H1 (cell line): Measurements from ENCODE around the gene ADAMTS8. TPM values are rescaled to one million over a fixed set of nuclear protein-coding genes. Genes with fewer than 3 reads are reported as not detected.
A peak's percentile ranks its signal among the peaks of the same experiment; 100 is the strongest.

Experiments
- CHD2 ChIP-seq: IDR thresholded peaks from 2 replicates; pipeline ENCODE4 v1.6.1; 2012; ENCODE audit warnings: low read length, improper control_type of control experiment
- CTBP2 ChIP-seq: IDR thresholded peaks from 2 replicates; pipeline ENCODE4 v1.7.0; 2011; ENCODE audit warnings: borderline replicate concordance, mild to moderate bottlenecking, moderate library complexity, mixed read lengths, low read length; ENCODE audit not compliant: insufficient read depth, insufficient read length
- GABPA ChIP-seq: IDR thresholded peaks from 2 replicates; pipeline ENCODE4 v1.6.1; 2011; ENCODE audit warnings: mild to moderate bottlenecking, low read length, moderate library complexity, borderline replicate concordance; ENCODE audit not compliant: insufficient read depth
- NANOG ChIP-seq: IDR thresholded peaks from 2 replicates; pipeline ENCODE4 v1.6.1; 2011; ENCODE audit warnings: low read length, low read depth, mild to moderate bottlenecking, inconsistent platforms; ENCODE audit not compliant: insufficient read depth, poor library complexity, severe bottlenecking
- POLR2A ChIP-seq, 2 experiments: IDR thresholded peaks; 1 replicate in 1 of 2; 2 replicates in 1 of 2; pipeline ENCODE4 v1.6.1; 2011; ENCODE audit warnings: low read depth in 2 of 2, low read length in 2 of 2, mild to moderate bottlenecking in 2 of 2; ENCODE audit errors: control extremely low read depth in 1 of 2
- POLR2AphosphoS5 ChIP-seq: IDR thresholded peaks from 2 replicates; pipeline ENCODE4 v1.6.1; 2011; ENCODE audit warnings: low read depth, low read length
- RAD21 ChIP-seq, 2 experiments: IDR thresholded peaks in 1 of 2; conservative IDR thresholded peaks in 1 of 2; 2 replicates each; pipeline ENCODE4 v1.6.1; 2011; ENCODE audit warnings: low read depth in 2 of 2, low read length in 2 of 2, improper control_type of control experiment in 1 of 2, inconsistent platforms in 1 of 2, mild to moderate bottlenecking in 1 of 2, moderate library complexity in 1 of 2
- SP2 ChIP-seq: IDR thresholded peaks from 2 replicates; pipeline ENCODE4 v1.6.1; 2012; ENCODE audit warnings: mild to moderate bottlenecking, low read length, inconsistent platforms
- SUZ12 ChIP-seq: fragments of 200-600 bp; sonication (generic); IDR thresholded peaks from 2 replicates; pipeline ENCODE4 v1.6.1; 2012; ENCODE audit warnings: mild to moderate bottlenecking, inconsistent platforms, low read length, moderate library complexity, mixed read lengths
- TCF12 ChIP-seq: IDR thresholded peaks from 2 replicates; pipeline ENCODE4 v1.6.1; 2011; ENCODE audit warnings: low read depth, mild to moderate bottlenecking, low read length
- polyA plus RNA-seq, 7 experiments: library from polyadenylated mRNA; depleted of rRNA in 3 of 7; stranded (reverse) in 5 of 7; unstranded in 2 of 7; fragments of >200 nt in 5 of 7; fragments of 200-250 nt in 2 of 7; gene quantifications; 1 replicate in 5 of 7; 2 replicates in 1 of 7; 4 replicates in 1 of 7; pipeline versions ENCODE4 v1.2.1 to v1.2.3, GENCODE V29; 2011 to 2013; ENCODE audit warnings: missing spikeins in 2 of 7, mixed read lengths in 2 of 7
- total RNA-seq: library from RNA; stranded (reverse); fragmentation: NEBNext Ultra II Directional; extraction: Animal tissue kit (Norgen Biotek cat#: 25700); gene quantifications from 2 replicates; pipeline ENCODE4 v1.2.1, GENCODE V29; 2021
- TF ChIP-seq, protein P1 (sequence below): fragments of 300-600 bp; sonication (generic); IDR thresholded peaks from 2 replicates; pipeline ENCODE4 v1.7.1; 2012; ENCODE audit warnings: low read length, moderate library complexity, mild to moderate bottlenecking, inconsistent platforms; ENCODE audit not compliant: insufficient replicate concordance

ADAMTS8 gene
- total and polyA plus RNA-seq, 2 of the 8 experiments (the other 6 are each of a cell fraction or from before 2014, with no cell fraction given), result 9.3 to 16.6 TPM

DNA sequence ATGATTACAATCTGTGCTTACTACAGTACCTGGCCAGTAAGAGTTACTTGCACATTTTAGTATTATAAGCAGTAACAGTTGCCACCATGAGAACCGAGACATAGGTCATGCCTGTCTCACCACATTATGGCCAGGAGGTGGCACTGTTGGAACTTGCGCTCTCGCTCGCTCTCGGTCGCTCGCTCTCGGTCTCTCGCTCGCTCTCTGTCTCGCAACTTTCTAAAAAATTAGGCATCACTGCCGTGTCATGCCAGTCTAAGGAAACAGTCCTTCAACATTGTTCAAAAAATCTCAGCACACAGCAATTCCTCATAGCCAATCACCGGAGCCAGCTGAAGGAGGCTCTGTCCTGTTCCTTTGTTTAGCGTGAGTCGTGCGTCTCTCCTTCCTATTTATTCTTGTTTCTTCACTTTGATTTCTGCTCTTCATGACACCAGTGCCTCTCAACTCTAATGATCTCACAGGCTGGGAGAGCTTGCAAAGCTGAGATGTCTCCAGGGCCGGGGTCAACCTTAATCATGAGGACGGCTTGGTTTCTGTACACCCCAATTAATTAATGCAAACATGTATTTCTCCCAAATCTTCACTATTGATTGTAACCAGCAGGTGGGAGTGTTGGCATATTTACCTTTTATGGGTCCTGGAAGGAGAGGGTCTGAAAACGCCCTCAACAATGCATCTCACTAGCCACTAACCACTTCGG, 6.3 kb upstream of the ADAMTS8 start (continued):
- no peak for TF ChIP-seq GABPA
- no peak for TF ChIP-seq CTBP2
- no peak for TF ChIP-seq TCF12
- TF ChIP-seq, protein P1, sequence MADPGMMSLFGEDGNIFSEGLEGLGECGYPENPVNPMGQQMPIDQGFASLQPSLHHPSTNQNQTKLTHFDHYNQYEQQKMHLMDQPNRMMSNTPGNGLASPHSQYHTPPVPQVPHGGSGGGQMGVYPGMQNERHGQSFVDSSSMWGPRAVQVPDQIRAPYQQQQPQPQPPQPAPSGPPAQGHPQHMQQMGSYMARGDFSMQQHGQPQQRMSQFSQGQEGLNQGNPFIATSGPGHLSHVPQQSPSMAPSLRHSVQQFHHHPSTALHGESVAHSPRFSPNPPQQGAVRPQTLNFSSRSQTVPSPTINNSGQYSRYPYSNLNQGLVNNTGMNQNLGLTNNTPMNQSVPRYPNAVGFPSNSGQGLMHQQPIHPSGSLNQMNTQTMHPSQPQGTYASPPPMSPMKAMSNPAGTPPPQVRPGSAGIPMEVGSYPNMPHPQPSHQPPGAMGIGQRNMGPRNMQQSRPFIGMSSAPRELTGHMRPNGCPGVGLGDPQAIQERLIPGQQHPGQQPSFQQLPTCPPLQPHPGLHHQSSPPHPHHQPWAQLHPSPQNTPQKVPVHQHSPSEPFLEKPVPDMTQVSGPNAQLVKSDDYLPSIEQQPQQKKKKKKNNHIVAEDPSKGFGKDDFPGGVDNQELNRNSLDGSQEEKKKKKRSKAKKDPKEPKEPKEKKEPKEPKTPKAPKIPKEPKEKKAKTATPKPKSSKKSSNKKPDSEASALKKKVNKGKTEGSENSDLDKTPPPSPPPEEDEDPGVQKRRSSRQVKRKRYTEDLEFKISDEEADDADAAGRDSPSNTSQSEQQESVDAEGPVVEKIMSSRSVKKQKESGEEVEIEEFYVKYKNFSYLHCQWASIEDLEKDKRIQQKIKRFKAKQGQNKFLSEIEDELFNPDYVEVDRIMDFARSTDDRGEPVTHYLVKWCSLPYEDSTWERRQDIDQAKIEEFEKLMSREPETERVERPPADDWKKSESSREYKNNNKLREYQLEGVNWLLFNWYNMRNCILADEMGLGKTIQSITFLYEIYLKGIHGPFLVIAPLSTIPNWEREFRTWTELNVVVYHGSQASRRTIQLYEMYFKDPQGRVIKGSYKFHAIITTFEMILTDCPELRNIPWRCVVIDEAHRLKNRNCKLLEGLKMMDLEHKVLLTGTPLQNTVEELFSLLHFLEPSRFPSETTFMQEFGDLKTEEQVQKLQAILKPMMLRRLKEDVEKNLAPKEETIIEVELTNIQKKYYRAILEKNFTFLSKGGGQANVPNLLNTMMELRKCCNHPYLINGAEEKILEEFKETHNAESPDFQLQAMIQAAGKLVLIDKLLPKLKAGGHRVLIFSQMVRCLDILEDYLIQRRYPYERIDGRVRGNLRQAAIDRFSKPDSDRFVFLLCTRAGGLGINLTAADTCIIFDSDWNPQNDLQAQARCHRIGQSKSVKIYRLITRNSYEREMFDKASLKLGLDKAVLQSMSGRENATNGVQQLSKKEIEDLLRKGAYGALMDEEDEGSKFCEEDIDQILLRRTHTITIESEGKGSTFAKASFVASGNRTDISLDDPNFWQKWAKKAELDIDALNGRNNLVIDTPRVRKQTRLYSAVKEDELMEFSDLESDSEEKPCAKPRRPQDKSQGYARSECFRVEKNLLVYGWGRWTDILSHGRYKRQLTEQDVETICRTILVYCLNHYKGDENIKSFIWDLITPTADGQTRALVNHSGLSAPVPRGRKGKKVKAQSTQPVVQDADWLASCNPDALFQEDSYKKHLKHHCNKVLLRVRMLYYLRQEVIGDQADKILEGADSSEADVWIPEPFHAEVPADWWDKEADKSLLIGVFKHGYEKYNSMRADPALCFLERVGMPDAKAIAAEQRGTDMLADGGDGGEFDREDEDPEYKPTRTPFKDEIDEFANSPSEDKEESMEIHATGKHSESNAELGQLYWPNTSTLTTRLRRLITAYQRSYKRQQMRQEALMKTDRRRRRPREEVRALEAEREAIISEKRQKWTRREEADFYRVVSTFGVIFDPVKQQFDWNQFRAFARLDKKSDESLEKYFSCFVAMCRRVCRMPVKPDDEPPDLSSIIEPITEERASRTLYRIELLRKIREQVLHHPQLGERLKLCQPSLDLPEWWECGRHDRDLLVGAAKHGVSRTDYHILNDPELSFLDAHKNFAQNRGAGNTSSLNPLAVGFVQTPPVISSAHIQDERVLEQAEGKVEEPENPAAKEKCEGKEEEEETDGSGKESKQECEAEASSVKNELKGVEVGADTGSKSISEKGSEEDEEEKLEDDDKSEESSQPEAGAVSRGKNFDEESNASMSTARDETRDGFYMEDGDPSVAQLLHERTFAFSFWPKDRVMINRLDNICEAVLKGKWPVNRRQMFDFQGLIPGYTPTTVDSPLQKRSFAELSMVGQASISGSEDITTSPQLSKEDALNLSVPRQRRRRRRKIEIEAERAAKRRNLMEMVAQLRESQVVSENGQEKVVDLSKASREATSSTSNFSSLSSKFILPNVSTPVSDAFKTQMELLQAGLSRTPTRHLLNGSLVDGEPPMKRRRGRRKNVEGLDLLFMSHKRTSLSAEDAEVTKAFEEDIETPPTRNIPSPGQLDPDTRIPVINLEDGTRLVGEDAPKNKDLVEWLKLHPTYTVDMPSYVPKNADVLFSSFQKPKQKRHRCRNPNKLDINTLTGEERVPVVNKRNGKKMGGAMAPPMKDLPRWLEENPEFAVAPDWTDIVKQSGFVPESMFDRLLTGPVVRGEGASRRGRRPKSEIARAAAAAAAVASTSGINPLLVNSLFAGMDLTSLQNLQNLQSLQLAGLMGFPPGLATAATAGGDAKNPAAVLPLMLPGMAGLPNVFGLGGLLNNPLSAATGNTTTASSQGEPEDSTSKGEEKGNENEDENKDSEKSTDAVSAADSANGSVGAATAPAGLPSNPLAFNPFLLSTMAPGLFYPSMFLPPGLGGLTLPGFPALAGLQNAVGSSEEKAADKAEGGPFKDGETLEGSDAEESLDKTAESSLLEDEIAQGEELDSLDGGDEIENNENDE, result peak; percentile 48
- no peak for TF ChIP-seq SUZ12
- no peak for TF ChIP-seq NANOG
- no peak for TF ChIP-seq POLR2A (IDR thresholded peaks at IDR 0.05; ENCODE audit: control extremely low read depth in 1 of 2, low read depth in 2 of 2, low read length in 2 of 2)
- no peak for TF ChIP-seq SP2
- no peak for TF ChIP-seq POLR2AphosphoS5
- TF ChIP-seq RAD21 (IDR thresholded peaks at IDR 0.05 in 1 of 2, conservative IDR thresholded peaks at IDR 0.05 in 1 of 2; ENCODE audit: low read depth in 2 of 2, low read length in 2 of 2), result peak; percentile 88 to 90
- TF ChIP-seq CHD2, result no peak
